Stimulated activated CD4-positive, alpha-beta T cell treated with anti-CD3 and anti-CD28 coated beads, Interleukin-1b, Interleukin-23, amount 100 ng/mL, for 48 hours (primary cell): ENCODE results near the gene LSM3.

ENCODE experiments used
- DNase-seq: peaks from one replicate; pipeline ENCODE4 v3.0.0-alpha.2; 2020

LSM3 gene

DNA sequence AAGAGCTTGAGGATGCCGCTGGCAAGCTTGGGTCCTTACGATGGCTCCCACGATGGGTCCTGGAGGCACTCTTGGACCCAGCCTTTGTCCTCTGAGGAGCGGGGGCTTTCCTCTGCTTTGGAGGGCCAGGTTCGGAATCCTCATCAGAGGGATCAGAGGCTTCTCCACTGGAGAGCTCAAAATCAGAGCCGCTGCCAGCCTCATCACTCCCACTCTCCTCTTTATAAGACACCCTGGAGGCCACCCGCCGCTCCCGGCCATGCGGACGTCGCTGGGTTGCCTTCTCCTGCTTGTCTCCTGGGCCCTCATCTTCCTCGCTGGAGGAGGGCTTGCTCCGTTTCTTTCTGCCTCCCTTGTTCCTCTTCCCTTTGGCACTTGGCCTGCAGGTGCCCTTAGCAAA lies 20.2 kb upstream of the LSM3 start:
- no peak for DNase-seq

DNA sequence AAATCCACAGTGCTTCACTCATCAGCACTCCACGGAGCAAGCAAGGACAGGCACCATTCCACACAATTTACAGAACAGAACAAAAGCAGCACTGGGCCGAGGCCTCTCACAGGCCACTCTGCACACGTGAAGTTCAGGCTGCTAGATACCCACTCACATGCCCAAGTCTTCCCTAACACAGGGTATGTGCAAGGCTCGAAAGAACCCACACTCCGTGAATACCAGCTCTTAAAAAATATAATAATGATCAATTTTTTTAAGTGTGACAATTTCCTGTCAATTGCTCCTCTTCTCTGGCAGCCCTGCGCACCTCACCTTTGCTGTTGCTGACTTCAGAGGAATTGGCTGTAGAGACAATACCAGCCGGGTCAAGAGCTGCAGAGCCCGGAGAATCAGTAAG lies 19.2 kb upstream of the LSM3 start:
- DNase-seq: no peak

DNA sequence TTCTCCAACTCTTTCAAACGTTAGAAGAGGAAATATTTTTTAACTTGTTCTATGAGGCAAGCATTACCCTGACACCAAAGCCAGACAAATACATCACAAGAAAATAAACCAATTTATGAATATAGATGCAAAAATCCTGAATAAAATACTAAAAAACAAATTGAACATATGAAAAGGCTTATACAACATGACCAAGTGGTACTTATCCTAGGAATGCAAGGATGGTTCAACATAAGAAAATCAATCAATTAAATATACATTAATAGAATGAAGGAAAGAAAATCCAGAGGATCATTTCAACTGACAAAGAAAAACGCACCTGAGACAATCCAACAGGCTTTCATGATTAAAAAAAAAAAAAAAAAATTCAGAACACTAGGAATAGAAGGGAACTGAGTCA lies 17.3 kb upstream of the LSM3 start:
- DNase-seq: no peak

DNA sequence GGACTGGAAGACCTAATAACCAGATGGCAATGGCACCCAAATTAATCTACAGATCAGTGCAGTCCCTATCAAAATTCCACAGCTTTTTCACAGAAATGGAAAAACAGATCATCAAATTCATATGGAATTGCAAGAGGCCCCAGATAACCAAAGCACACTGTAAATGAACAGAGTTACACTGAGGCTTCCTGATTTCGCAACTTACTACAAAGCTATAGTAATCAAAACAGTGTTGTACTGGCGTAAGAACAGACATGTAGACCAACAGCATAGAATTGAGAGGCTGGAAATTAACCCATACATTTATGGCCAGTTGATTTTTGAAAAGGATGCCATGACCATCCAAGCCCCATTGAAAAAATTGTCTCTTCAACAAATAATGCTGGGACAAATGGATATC lies 16.4 kb upstream of the LSM3 start:
- DNase-seq: no peak

- no peak for DNase-seq
These were observed 11.6 kb upstream of the LSM3 start for GRCh38 chr3:14166877-14167603.

- no peak for DNase-seq
These were observed 9.2 kb upstream of the LSM3 start for GRCh38 chr3:14169435-14169834.

GRCh38 chr3:14169871-14170270 lies 8.7 kb upstream of the LSM3 start:
- no peak for DNase-seq

DNA sequence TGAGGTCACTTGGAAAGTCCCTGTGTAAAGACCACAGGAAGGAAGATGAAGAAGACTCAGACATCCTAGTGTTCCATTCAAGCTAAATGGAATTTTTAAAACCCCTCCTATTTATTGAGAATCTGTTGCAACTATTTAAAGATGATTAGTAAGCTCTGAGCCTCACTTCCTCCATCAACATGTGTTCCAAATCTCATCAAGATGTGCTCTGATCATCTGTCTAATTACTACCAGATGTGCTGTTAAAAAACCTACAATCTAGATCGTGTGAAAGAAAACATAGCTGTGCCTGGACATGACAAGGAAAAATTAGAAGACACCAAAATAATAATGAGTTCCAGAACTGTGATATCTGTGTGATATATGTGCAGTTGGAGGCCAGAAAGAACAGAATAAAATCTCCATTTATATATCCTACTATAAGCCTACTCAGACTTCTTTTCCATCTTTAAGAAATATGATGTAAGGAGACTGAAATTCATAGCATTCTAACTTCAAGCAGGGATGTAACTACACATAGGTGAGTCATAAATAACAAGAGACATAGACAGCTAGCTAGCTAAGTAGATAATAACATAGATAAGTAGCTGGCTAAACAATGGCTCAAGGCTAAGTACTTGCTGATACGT lies 8.0 kb upstream of the LSM3 start:
- no peak for DNase-seq

- DNase-seq: no peak
These were observed 6.1 kb upstream of the LSM3 start for GRCh38 chr3:14172496-14172895.

DNA sequence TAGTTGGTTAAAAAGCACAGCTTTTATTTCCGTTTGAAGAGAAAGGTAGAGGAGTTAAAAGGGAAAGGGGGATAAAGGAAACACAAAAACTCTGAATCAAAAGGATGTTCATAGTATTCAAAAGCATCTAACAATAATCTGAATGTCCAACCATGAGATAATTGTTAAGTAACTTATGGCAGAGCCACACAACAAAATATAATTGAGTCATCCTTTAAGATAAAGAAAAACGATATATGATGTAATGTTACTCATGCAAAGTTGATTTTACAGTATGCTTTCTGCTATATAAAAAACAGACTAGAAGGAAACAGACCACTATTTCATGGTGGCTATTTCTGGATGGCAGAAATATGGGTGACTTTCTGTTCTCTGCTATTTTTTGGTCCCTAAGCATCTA lies 4.1 kb upstream of the LSM3 start:
- no peak for DNase-seq

- DNase-seq: peak; percentile 53
These were observed 3.1 kb upstream of the LSM3 start for GRCh38 chr3:14175383-14176037.

DNA sequence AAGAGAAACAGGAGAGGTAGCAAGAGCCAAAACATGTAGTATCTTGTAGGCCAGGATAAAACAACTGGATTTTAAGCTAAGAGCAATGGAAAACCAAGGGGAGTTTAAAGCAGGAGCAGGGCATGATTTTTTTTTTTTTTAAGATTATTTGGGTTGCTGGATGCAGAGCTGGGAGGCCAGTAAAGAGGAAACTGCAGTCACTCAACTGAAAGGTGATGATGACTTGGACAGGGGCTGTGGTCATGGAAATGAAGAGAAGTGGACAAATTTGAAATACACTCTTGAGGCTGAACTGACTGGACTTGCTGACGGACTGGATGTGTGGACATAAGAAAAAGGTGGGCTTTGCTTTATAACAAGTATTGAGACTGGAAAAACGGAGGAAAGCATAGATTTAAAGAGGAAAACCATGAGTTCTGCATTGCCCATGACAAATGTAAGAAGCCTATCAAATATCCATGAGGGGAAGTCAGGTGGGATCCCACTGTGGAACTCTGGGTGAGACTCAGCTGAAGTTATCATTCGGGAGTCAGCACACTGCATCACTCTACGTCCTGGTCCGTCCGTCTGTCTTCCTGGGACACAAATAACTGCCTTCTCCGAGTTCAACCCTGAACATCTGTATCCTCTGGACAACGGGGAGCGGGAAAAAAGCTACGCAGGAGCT lies 904 bp upstream of the LSM3 start:
- no peak for DNase-seq

- no peak for DNase-seq
These were observed 473 bp downstream of the LSM3 start for GRCh38 chr3:14179114-14179465.

- DNase-seq: no peak
These were observed 1.2 kb downstream of the LSM3 start for GRCh38 chr3:14179795-14180194.

GRCh38 chr3:14181253-14181652 lies 2.6 kb downstream of the LSM3 start:
- DNase-seq: no peak

DNA sequence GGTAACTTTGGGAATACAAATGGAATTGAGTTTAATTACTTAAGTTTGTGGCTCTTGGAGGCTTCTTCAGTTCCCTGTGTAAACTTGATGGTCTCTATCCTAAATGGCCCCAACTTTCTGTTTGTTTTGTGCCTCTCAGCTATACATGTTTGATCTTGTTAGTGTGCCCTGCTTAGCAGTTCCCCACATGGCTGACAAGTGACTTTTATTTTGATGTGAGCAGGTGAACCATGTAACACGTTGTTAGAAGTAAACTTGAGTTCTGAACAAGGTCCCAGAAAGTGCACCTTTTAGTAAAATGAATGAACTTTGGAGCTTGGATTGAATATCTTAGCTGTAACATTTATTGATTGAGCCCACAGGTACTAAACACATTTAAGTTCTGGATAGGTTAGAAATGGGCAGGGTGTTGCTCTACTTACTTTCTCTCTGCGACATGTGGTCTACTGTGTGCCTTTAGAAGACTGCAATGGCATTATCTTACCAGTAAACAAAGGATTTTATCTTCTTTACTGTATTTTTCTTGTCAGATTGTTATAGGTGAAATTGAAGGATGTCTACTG lies 4.5 kb downstream of the LSM3 start:
- DNase-seq: no peak

- no peak for DNase-seq
These were observed 8.3 kb downstream of the LSM3 start for GRCh38 chr3:14186854-14187458.

- DNase-seq: no peak
These were observed 9.6 kb downstream of the LSM3 start for GRCh38 chr3:14188041-14188754.

DNA sequence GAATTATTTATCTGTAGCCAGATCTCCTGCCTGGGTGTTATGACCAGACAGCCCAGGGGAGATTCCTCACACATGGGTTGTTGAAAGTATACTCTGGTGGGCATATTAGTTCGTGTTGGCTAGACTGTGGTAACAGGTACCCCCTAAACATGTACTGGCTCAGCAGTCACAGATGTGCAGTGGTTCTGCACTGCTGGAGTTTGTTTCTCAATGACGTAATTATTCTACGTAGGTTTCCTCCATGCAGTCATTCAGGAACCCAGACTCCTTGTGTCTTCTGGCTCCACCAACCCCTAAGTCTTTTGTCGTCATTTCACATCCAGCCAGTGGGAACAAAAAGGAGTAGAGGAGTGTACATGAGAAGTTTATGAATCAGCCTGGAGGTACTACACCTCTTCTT lies 16.2 kb downstream of the LSM3 start:
- no peak for DNase-seq

- DNase-seq: no peak
These were observed 21.0 kb downstream of the LSM3 start for GRCh38 chr3:14199641-14200040.

DNA sequence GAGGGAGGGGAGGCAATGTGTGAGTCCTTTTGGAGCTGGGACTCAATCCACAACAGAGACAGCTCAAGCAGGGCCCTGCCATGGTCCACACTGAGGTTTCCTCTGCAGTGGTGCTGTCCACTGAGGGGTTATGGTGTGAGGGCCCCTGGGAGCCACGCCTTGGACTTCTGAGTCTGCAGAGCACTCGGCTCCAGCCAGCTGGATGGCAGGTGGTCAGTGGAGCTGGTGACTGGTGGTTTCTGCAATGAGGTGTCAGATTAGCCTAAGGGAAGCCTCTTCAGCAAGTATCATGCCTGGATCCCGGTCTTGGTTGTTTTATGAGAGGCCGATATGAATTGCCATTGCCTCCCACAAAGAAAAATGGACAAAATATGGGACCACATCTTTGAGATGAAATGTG lies 21.7 kb downstream of the LSM3 start:
- no peak for DNase-seq

- DNase-seq: no peak
These were observed 22.2 kb downstream of the LSM3 start for GRCh38 chr3:14200841-14201240.
